HG03196 (cell line): Measurements from ENCODE around the gene HLA-DMB.

Experiments
- ATAC-seq: cut with Tn5 transposase; IDR thresholded peaks from one replicate; pipeline ENCODE4 v1.9.1; 2021; ENCODE audit not compliant: unreplicated experiment

HLA-DMB gene

GRCh38 chr6:32940656-32941213, at the start of gene HLA-DMB:
Gene HLA-DMB, minus strand, starts transcription at chr6:32941028. Its CDS starts 221 bp downstream, at chr6:32940807.
- peak; percentile 44 for ATAC-seq

GRCh38 chr6:32989368-32989767, 48.5 kb upstream of the HLA-DMB start:
- no peak for ATAC-seq

GRCh38 chr6:32984622-32985389, 44.0 kb upstream of the HLA-DMB start:
- peak; percentile 66 for ATAC-seq

GRCh38 chr6:32983964-32984621, 43.3 kb upstream of the HLA-DMB start:
- no peak for ATAC-seq

GRCh38 chr6:32983493-32983848, 42.6 kb upstream of the HLA-DMB start:
- ATAC-seq, result no peak

- ATAC-seq, result no peak
Observed at GRCh38 chr6:32982702-32983492, 42.1 kb upstream of the HLA-DMB start.

- no peak for ATAC-seq
Observed at GRCh38 chr6:32982084-32982701, 41.4 kb upstream of the HLA-DMB start.

- ATAC-seq, result no peak
Observed at GRCh38 chr6:32980488-32981038, 39.7 kb upstream of the HLA-DMB start.

- ATAC-seq, result no peak
Observed at GRCh38 chr6:32979720-32980487, 39.1 kb upstream of the HLA-DMB start.

GRCh38 chr6:32977953-32978324, 37.1 kb upstream of the HLA-DMB start:
- no peak for ATAC-seq

- no peak for ATAC-seq
Observed at GRCh38 chr6:32977272-32977952, 36.6 kb upstream of the HLA-DMB start.

- no peak for ATAC-seq
Observed at GRCh38 chr6:32976334-32977069, 35.7 kb upstream of the HLA-DMB start.

GRCh38 chr6:32975886-32976285, 35.1 kb upstream of the HLA-DMB start:
- ATAC-seq, result no peak

- ATAC-seq, result no peak
Observed at GRCh38 chr6:32974541-32975308, 33.9 kb upstream of the HLA-DMB start.

GRCh38 chr6:32974016-32974333, 33.1 kb upstream of the HLA-DMB start:
- ATAC-seq, result no peak

- no peak for ATAC-seq
Observed at GRCh38 chr6:32973144-32974015, 32.6 kb upstream of the HLA-DMB start.
